GM23338 (cell line): ENCODE data around the gene MAN1C1. TPM values are rescaled to one million over a fixed set of nuclear protein-coding genes. Genes with fewer than 3 reads are reported as not detected.

Experiments
- ATAC-seq: fragments of 200-7000 bp; cut with Tn5 transposase; 3 replicates; pipeline ENCODE4 v1.9.1; 2020
- DNase-seq: peaks from one replicate; pipeline ENCODE4 v3.0.0-alpha.2; 2015; ENCODE audit warnings: low spot score
- H2AFZ ChIP-seq: fragments of 200-600 bp; sonication (generic); 2 replicates; pipeline ENCODE4 v1.8.0; 2016; ENCODE audit warnings: antibody characterized with exemption, mild to moderate bottlenecking, moderate library complexity
- H3F3A ChIP-seq: fragments of 200-600 bp; sonication (generic); replicated peaks from 2 replicates; pipeline ENCODE4 v1.8.0; 2017; ENCODE audit warnings: antibody characterized with exemption, mixed run types, low read depth
- H3K27ac ChIP-seq: fragments of 200-600 bp; sonication (generic); 2 replicates; pipeline ENCODE4 v1.6.1; 2016; ENCODE audit warnings: low read depth
- H3K27me3 ChIP-seq: fragments of 200-600 bp; sonication (generic); 2 replicates; pipeline ENCODE4 v1.8.0; 2016; ENCODE audit warnings: mild to moderate bottlenecking, mixed run types, moderate library complexity; ENCODE audit not compliant: insufficient read depth
- H3K36me3 ChIP-seq: fragments of 200-600 bp; sonication (generic); 2 replicates; pipeline ENCODE4 v1.8.0; 2016; ENCODE audit warnings: mild to moderate bottlenecking; ENCODE audit not compliant: insufficient read depth
- H3K4me1 ChIP-seq: fragments of 200-600 bp; sonication (generic); 2 replicates; pipeline ENCODE4 v1.8.0; 2016; ENCODE audit warnings: mild to moderate bottlenecking, moderate library complexity; ENCODE audit not compliant: insufficient read depth
- H3K4me2 ChIP-seq: fragments of 200-600 bp; sonication (generic); 2 replicates; pipeline ENCODE4 v1.7.1; 2017; ENCODE audit warnings: mixed run types
- H3K4me3 ChIP-seq: fragments of 200-600 bp; sonication (generic); 2 replicates; pipeline ENCODE4 v1.6.1; 2016; ENCODE audit warnings: mixed run types
- H3K79me2 ChIP-seq: fragments of 200-600 bp; sonication (generic); replicated peaks from 2 replicates; pipeline ENCODE4 v1.8.0; 2017; ENCODE audit warnings: mild to moderate bottlenecking; ENCODE audit not compliant: insufficient read depth
- H3K9me2 ChIP-seq: fragments of 200-600 bp; sonication (generic); 2 replicates; pipeline ENCODE4 v1.8.0; 2017; ENCODE audit not compliant: insufficient read depth
- H4K20me1 ChIP-seq: fragments of 200-600 bp; sonication (generic); replicated peaks from 2 replicates; pipeline ENCODE4 v1.8.0; 2017; ENCODE audit warnings: mild to moderate bottlenecking; ENCODE audit not compliant: insufficient read depth
- H3K27ac Mint-ChIP-seq: 2 replicates; pipeline ENCODE4 v1.8.0; 2020; ENCODE audit warnings: inconsistent platforms, mild to moderate bottlenecking, moderate library complexity, mixed read lengths
- H3K27me3 Mint-ChIP-seq: 3 replicates; pipeline ENCODE4 v1.8.0; 2022; ENCODE audit warnings: low read depth, mild to moderate bottlenecking, moderate library complexity, mixed read lengths, inconsistent platforms; ENCODE audit not compliant: insufficient read depth, poor library complexity
- H3K36me3 Mint-ChIP-seq: 3 replicates; pipeline ENCODE4 v1.8.0; 2021; ENCODE audit warnings: low read depth, mild to moderate bottlenecking, inconsistent platforms, moderate library complexity, mixed read lengths
- H3K4me1 Mint-ChIP-seq: 3 replicates; pipeline ENCODE4 v1.8.0; 2020; ENCODE audit warnings: mild to moderate bottlenecking, inconsistent platforms, mixed read lengths
- H3K4me3 Mint-ChIP-seq: 3 replicates; pipeline ENCODE4 v1.8.0; 2021; ENCODE audit warnings: moderate library complexity, mild to moderate bottlenecking, inconsistent platforms, mixed read lengths
- H3K9me3 Mint-ChIP-seq: 3 replicates; pipeline ENCODE4 v1.8.0; 2020; ENCODE audit warnings: moderate library complexity, mild to moderate bottlenecking, inconsistent platforms, mixed read lengths
- CREB1 ChIP-seq: fragments of 250-450 bp; sonication (Bioruptor Pico); IDR thresholded peaks from 2 replicates; pipeline ENCODE4 v1.5.0; 2020; ENCODE audit warnings: low read depth, mild to moderate bottlenecking, moderate library complexity
- EZH2phosphoT487 ChIP-seq: fragments of 200-600 bp; sonication (generic); IDR thresholded peaks from one replicate; pipeline ENCODE4 v1.8.1; 2018; ENCODE audit warnings: antibody characterized with exemption; ENCODE audit not compliant: unreplicated experiment
- JUNB ChIP-seq: IDR thresholded peaks from one replicate; pipeline ENCODE4 v1.6.1; 2016; ENCODE audit warnings: antibody characterized with exemption; ENCODE audit not compliant: unreplicated experiment
- STAT1 ChIP-seq: IDR thresholded peaks from one replicate; pipeline ENCODE4 v1.6.1; 2016; ENCODE audit warnings: antibody characterized with exemption; ENCODE audit not compliant: unreplicated experiment
- polyA plus RNA-seq: library from polyadenylated mRNA; unstranded; fragments of >200 nt; fragmentation: Nextera tagmentation; extraction: Ambion mirVana; gene quantifications from 2 replicates; pipeline ENCODE4 v1.2.1, GENCODE V29; 2016
- total RNA-seq: library from RNA; depleted of rRNA; stranded (reverse); fragments of >200 nt; shearing (Covaris generic); gene quantifications from 2 replicates; pipeline ENCODE4 v1.2.3, GENCODE V29; 2014
- TF ChIP-seq, protein P1 (sequence below): fragments of 250-450 bp; sonication (Bioruptor Pico); IDR thresholded peaks from 2 replicates; pipeline ENCODE4 v1.5.0; 2020; ENCODE audit warnings: mild to moderate bottlenecking, moderate library complexity

MAN1C1 gene
- total and polyA plus RNA-seq, 2 experiments from 2014 or later, result 5.4 to 13.6 TPM

DNA sequence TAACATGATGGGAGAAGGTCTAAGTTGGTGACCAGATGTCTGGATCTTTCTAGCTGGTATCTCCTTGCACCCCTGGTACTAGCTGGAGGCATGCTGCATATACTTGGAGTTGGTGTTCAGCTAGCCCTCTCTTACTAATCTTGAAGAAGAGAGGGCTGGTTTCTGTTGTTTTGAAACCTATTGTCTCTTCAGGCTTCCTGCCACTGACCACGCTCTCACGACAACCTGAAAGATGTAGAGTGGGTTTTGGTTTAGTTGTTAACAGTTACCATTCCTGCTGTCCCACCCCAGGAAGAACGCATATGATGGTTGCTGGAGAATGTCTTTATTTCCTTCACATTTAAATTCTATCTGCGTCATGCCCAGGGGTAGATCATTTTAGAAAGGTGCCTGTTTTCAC lies 3.6 kb downstream of the MAN1C1 start (continued):
- TF ChIP-seq, protein P1, sequence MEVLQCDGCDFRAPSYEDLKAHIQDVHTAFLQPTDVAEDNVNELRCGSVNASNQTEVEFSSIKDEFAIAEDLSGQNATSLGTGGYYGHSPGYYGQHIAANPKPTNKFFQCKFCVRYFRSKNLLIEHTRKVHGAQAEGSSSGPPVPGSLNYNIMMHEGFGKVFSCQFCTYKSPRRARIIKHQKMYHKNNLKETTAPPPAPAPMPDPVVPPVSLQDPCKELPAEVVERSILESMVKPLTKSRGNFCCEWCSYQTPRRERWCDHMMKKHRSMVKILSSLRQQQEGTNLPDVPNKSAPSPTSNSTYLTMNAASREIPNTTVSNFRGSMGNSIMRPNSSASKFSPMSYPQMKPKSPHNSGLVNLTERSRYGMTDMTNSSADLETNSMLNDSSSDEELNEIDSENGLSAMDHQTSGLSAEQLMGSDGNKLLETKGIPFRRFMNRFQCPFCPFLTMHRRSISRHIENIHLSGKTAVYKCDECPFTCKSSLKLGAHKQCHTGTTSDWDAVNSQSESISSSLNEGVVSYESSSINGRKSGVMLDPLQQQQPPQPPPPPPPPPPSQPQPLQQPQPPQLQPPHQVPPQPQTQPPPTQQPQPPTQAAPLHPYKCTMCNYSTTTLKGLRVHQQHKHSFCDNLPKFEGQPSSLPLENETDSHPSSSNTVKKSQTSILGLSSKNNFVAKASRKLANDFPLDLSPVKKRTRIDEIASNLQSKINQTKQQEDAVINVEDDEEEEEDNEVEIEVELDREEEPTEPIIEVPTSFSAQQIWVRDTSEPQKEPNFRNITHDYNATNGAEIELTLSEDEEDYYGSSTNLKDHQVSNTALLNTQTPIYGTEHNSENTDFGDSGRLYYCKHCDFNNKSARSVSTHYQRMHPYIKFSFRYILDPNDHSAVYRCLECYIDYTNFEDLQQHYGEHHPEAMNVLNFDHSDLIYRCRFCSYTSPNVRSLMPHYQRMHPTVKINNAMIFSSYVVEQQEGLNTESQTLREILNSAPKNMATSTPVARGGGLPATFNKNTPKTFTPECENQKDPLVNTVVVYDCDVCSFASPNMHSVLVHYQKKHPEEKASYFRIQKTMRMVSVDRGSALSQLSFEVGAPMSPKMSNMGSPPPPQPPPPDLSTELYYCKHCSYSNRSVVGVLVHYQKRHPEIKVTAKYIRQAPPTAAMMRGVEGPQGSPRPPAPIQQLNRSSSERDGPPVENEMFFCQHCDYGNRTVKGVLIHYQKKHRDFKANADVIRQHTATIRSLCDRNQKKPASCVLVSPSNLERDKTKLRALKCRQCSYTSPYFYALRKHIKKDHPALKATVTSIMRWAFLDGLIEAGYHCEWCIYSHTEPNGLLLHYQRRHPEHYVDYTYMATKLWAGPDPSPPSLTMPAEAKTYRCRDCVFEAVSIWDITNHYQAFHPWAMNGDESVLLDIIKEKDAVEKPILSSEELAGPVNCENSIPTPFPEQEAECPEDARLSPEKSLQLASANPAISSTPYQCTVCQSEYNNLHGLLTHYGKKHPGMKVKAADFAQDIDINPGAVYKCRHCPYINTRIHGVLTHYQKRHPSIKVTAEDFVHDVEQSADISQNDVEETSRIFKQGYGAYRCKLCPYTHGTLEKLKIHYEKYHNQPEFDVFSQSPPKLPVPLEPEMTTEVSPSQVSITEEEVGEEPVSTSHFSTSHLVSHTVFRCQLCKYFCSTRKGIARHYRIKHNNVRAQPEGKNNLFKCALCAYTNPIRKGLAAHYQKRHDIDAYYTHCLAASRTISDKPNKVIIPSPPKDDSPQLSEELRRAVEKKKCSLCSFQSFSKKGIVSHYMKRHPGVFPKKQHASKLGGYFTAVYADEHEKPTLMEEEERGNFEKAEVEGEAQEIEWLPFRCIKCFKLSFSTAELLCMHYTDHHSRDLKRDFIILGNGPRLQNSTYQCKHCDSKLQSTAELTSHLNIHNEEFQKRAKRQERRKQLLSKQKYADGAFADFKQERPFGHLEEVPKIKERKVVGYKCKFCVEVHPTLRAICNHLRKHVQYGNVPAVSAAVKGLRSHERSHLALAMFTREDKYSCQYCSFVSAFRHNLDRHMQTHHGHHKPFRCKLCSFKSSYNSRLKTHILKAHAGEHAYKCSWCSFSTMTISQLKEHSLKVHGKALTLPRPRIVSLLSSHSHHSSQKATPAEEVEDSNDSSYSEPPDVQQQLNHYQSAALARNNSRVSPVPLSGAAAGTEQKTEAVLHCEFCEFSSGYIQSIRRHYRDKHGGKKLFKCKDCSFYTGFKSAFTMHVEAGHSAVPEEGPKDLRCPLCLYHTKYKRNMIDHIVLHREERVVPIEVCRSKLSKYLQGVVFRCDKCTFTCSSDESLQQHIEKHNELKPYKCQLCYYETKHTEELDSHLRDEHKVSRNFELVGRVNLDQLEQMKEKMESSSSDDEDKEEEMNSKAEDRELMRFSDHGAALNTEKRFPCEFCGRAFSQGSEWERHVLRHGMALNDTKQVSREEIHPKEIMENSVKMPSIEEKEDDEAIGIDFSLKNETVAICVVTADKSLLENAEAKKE (CRISPR knock-in tag), result no peak
- TF ChIP-seq EZH2phosphoT487 (no peak), JUNB (no peak), STAT1 (no peak), CREB1 (CRISPR knock-in tag) (no peak)

DNA sequence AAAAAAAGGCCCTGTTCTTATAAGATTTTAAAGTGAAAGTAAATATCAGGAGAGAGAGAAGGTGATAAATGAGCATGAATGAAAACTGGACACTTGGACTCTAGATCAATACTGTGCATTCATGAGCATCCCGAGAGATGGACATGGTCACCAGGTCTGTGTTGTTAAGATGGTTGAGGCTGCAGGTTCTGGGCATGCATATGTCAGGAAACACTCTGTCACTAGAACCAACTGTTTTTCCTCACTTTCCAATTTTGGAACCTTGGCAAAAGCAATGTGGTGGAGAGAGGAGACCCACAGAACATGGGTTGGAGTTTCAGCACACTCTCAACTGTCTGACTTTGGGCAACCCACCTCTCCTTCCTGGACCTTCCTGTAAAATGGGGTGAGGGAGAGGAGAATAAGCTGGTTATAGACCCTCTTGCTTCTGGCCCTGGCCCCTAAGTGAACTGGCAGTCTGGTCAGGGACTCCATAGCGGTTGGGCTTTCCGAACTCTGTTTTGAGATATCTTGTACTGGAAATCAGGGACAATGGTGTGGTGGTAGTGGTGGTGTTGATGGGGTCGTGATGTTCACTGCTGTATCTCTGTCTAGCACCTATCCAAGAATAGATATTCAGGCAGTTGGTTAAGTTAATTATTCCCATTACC lies 4.2 kb downstream of the MAN1C1 start:
- Histone ChIP-seq H3K36me3 (no peaks in the 10 kb centered on the region), H3K27me3 (peaks cover 16% of the 10 kb centered on the region), H3K4me3 (no peak overlapping the region), H3K27ac (no peak overlapping the region), H3K79me2 (peaks cover 6% of the 10 kb centered on the region; the same call in 1 of the 2 replicates), H3K4me2 (no peak overlapping the region), H3F3A (peaks cover 4% of the 10 kb centered on the region), H2AFZ (no peak overlapping the region), H3K9me2 (no peaks in the 10 kb centered on the region), H3K4me1 (peaks cover 19% of the 10 kb centered on the region), H4K20me1 (peaks cover 6% of the 10 kb centered on the region)
- Mint-ChIP-seq H3K36me3 (no peaks in the 10 kb centered on the region; the same call in 2 of the 3 replicates), H3K27me3 (peaks cover 17% of the 10 kb centered on the region), H3K27ac (no peak overlapping the region), H3K9me3 (no peaks in the 10 kb centered on the region), H3K4me3 (no peak overlapping the region), H3K4me1 (peaks cover 23% of the 10 kb centered on the region)
- no peak for TF ChIP-seq STAT1
- ATAC-seq, result no peak
- no peak for DNase-seq
